ENCODE data around the gene ROR1.
A peak's percentile ranks its signal among the peaks of the same experiment; 100 is the strongest.

The ROR1 gene

DNA sequence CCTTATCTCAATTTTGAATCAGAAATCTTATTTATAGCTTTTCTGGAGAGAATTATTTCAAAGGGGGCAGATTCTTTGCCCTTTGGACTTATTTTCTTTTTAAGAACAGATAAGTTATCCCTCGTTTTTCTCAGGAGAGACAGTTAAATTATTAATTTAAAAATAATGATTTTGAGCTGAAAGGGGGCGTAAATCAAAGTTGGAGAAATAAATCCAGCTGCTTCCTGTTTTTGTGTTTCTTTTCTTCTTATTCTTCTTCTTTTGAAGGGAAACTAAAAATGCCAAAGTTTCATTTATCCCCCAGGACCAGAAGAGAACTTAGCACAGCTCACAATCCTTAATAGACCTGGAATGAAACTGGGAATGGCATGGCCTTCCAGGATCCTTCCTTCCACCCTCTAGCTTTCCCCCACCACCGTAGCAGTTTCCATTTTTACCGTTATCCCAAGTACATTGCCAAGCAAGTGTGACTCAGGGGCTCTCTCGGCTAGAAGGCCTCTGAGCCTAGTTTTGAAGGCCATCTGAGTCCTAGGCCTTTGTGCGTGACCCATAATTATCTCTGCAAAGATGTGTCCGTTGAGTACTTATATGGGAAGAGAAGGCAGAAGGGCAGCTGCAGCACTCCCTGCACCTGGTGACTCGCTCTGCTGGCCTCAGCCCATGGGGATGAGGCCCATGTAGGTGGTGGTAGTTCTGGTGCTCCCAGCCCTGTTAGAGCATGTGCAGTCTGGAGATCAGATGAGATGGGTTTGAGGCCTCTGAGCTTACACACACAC, 181.7 kb downstream of the ROR1 start:
- no peaks in the 10 kb centered on the region for H3K4me1 ChIP-seq (ENCODE audit: control insufficient read depth in 2 of 2, insufficient read depth in 2 of 2, low read length in 2 of 2)
- peaks cover 0 to 7% of the 10 kb centered on the region in 2 donors for H3K9me3 ChIP-seq (ENCODE audit: control insufficient read depth in 2 of 2, low read length in 2 of 2)
- H3K36me3 ChIP-seq (ENCODE audit: control insufficient read depth in 2 of 2, insufficient read depth in 2 of 2, low read length in 2 of 2): no peaks in the 10 kb centered on the region
- H3K27ac ChIP-seq (ENCODE audit: low read depth in 2 of 2, low read length in 2 of 2): no peak overlapping the region
- H3K9ac ChIP-seq (ENCODE audit: low read depth in 1 of 2, low read length in 2 of 2): no peak overlapping the region
- no peak overlapping the region for H3K4me3 ChIP-seq (ENCODE audit: low read length in 2 of 2)
- H3K27me3 ChIP-seq (ENCODE audit: control insufficient read depth in 2 of 2, insufficient read depth in 2 of 2, low read length in 2 of 2): no peaks in the 10 kb centered on the region

DNA sequence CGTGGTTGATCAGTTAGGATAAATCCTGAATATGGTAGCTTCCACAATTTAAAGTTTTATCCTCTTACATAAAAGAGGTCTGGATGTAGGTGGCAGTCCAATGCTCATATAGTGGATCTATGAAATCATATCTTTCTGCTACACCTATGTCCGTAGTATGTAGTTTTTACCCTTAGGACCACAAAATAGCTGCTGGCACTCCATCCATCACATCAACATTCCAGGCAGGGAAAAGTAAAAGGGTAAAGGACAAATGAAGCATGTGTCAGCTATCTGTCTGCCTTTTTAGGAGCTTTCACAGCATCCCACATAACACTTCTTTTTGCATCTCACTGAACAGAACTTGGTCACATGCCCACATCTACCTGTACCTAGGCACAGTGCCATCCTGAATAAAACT, 184.7 kb downstream of the ROR1 start:
- H3K27me3 ChIP-seq (ENCODE audit: control insufficient read depth in 2 of 2, insufficient read depth in 2 of 2, low read length in 2 of 2): no peaks in the 10 kb centered on the region
- peaks cover 0 to 7% of the 10 kb centered on the region in 2 donors for H3K9me3 ChIP-seq (ENCODE audit: control insufficient read depth in 2 of 2, low read length in 2 of 2)
- H3K4me1 ChIP-seq (ENCODE audit: control insufficient read depth in 2 of 2, insufficient read depth in 2 of 2, low read length in 2 of 2): no peaks in the 10 kb centered on the region
- no peak overlapping the region for H3K27ac ChIP-seq (ENCODE audit: low read depth in 2 of 2, low read length in 2 of 2)
- H3K4me3 ChIP-seq (ENCODE audit: low read length in 2 of 2): no peak overlapping the region
- H3K9ac ChIP-seq (ENCODE audit: low read depth in 1 of 2, low read length in 2 of 2): no peak overlapping the region
- H3K36me3 ChIP-seq (ENCODE audit: control insufficient read depth in 2 of 2, insufficient read depth in 2 of 2, low read length in 2 of 2): no peaks in the 10 kb centered on the region

DNA sequence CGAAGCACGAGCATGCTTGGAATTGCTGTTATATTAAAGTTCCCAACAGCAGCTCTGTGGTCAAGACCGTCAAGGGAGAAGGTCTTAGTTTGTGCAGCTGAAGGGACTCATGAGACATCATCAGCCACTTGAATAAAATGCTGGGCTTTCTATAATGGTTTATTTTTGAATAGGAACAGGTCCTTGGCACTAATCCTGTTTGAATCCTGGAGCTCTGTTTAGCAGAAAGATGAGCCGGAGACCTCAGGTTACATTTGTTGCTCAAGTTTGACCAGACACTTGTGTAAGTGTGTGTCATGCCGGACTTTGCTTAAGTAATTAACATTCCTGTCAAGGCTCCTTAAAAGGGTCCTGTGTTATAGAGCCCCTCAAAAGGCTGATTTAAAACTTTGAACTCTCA, 186.5 kb downstream of the ROR1 start:
- no peaks in the 10 kb centered on the region for H3K27me3 ChIP-seq (ENCODE audit: control insufficient read depth in 2 of 2, insufficient read depth in 2 of 2, low read length in 2 of 2)
- H3K9me3 ChIP-seq (ENCODE audit: control insufficient read depth in 2 of 2, low read length in 2 of 2): no peaks in the 10 kb centered on the region
- H3K36me3 ChIP-seq (ENCODE audit: control insufficient read depth in 2 of 2, insufficient read depth in 2 of 2, low read length in 2 of 2): no peaks in the 10 kb centered on the region
- H3K9ac ChIP-seq (ENCODE audit: low read depth in 1 of 2, low read length in 2 of 2): no peak overlapping the region
- H3K27ac ChIP-seq (ENCODE audit: low read depth in 2 of 2, low read length in 2 of 2): no peak overlapping the region
- H3K4me1 ChIP-seq (ENCODE audit: control insufficient read depth in 2 of 2, insufficient read depth in 2 of 2, low read length in 2 of 2): no peaks in the 10 kb centered on the region
- no peak overlapping the region for H3K4me3 ChIP-seq (ENCODE audit: low read length in 2 of 2)

DNA sequence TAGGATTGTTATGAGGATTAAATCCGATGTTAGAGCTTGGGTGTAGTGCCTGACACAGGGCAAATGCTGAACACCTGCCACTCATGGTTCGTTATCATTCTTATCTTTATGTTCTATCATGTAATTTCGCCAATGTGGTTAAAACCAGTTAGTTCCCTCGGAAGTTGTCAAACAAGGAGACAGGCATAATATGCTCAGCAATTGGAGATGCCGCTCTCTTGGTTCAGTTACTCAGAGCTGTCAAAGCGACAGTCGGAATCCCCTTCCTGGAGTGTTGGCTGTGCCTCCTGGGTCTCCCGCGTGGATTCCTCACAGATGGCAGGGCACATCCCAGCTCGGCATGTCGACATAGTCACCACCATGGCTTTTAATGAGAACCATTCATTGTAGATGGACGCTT, 192.2 kb downstream of the ROR1 start:
- Histone ChIP-seq H3K27me3 (ENCODE audit: control insufficient read depth in 2 of 2, insufficient read depth in 2 of 2, low read length in 2 of 2) (no peaks in the 10 kb centered on the region), H3K9me3 (ENCODE audit: control insufficient read depth in 2 of 2, low read length in 2 of 2) (no peaks in the 10 kb centered on the region), H3K4me3 (ENCODE audit: low read length in 2 of 2) (peak overlapping the region in 1 of 2 donors; percentile 12), H3K36me3 (ENCODE audit: control insufficient read depth in 2 of 2, insufficient read depth in 2 of 2, low read length in 2 of 2) (no peaks in the 10 kb centered on the region), H3K9ac (ENCODE audit: low read depth in 1 of 2, low read length in 2 of 2) (no peak overlapping the region), H3K4me1 (ENCODE audit: control insufficient read depth in 2 of 2, insufficient read depth in 2 of 2, low read length in 2 of 2) (peaks cover 5 to 6% of the 10 kb centered on the region in 2 donors), H3K27ac (ENCODE audit: low read depth in 2 of 2, low read length in 2 of 2) (no peak overlapping the region)

DNA sequence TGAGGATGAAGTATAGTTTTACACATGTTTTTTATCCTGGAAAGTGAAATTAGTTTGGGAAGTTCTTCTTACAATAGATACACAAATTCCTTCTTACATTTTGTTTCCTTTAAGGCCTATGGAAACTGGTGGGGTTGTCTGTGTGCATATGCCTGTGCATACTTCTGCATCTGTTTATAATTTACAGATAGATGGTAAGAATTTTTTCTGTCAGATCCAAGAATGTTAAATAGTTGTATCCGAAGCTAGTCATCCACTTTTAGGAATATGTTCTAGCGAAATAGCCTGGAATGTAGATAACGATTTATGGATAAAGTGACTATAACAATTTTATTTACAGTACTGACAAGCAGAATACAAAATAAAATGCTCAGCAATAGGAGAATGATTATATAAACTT, 194.1 kb downstream of the ROR1 start:
- Histone ChIP-seq H3K9ac (ENCODE audit: low read depth in 1 of 2, low read length in 2 of 2) (no peak overlapping the region), H3K4me3 (ENCODE audit: low read length in 2 of 2) (no peak overlapping the region), H3K27me3 (ENCODE audit: control insufficient read depth in 2 of 2, insufficient read depth in 2 of 2, low read length in 2 of 2) (no peaks in the 10 kb centered on the region), H3K4me1 (ENCODE audit: control insufficient read depth in 2 of 2, insufficient read depth in 2 of 2, low read length in 2 of 2) (peaks cover 5 to 6% of the 10 kb centered on the region in 2 donors), H3K36me3 (ENCODE audit: control insufficient read depth in 2 of 2, insufficient read depth in 2 of 2, low read length in 2 of 2) (no peaks in the 10 kb centered on the region), H3K27ac (ENCODE audit: low read depth in 2 of 2, low read length in 2 of 2) (no peak overlapping the region), H3K9me3 (ENCODE audit: control insufficient read depth in 2 of 2, low read length in 2 of 2) (no peaks in the 10 kb centered on the region)

DNA sequence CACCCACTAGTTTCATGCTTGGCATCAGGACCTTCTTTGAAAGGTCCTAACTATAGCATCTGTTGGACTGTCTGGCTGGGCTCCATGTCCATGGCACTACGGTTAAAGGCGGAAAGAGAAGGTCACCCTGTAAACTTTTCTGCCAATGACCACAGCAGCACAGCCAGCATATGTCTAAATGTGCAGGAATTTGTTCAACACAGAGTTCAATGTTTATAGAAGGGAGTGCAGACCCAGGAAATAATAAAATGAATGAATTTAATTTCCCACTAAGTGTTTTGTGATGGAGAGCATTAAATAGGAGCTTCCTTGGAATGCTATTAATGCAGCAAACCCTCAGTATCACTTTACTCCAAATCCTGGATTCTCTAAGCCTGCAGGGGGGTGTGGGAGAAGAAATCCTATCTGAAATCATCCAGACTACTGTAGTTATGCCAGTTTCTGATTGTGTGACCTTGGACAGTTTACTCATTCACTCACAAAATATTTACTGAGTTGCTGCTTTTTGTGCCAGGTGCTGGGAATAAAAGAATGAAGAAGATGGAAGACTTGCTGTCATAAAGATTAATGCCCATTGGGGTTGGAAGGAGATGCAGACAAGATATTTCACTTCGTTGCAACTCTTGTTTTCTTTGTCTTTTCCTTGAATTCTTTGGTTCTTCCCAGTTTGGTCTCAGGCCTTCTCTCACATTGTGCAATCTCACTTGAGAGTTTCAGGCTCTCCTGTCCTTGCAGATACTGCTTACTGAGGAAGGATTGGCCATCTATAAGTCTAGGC, 195.0 kb downstream of the ROR1 start:
- no peaks in the 10 kb centered on the region for H3K27me3 ChIP-seq (ENCODE audit: control insufficient read depth in 2 of 2, insufficient read depth in 2 of 2, low read length in 2 of 2)
- no peak overlapping the region for H3K4me3 ChIP-seq (ENCODE audit: low read length in 2 of 2)
- no peak overlapping the region for H3K9ac ChIP-seq (ENCODE audit: low read depth in 1 of 2, low read length in 2 of 2)
- H3K27ac ChIP-seq (ENCODE audit: low read depth in 2 of 2, low read length in 2 of 2): no peak overlapping the region
- no peaks in the 10 kb centered on the region for H3K9me3 ChIP-seq (ENCODE audit: control insufficient read depth in 2 of 2, low read length in 2 of 2)
- H3K36me3 ChIP-seq (ENCODE audit: control insufficient read depth in 2 of 2, insufficient read depth in 2 of 2, low read length in 2 of 2): no peaks in the 10 kb centered on the region
- H3K4me1 ChIP-seq (ENCODE audit: control insufficient read depth in 2 of 2, insufficient read depth in 2 of 2, low read length in 2 of 2): peaks cover 5 to 6% of the 10 kb centered on the region in 2 donors

DNA sequence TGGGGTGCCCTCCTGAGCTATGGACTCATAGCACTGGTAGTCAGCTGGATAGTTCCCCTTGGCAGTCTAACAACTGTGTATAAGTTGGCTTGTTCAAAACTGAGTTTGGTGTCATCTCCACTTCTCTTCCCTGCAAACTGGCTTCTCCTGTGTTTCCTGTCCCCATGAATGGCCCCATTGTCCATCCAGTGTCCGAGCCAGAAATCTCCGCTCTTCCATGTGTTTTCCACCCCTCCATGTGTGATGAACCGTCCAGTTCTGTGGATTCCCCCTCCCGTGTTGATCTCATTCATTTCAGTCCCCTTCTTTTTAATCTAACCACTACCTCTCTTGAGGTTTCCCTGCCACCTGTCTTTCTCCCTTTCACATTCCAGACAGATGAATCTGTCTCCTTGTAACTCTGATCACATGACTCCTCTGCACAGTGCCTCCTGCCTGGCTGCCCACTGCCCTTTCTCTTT, 195.7 kb downstream of the ROR1 start:
- Histone ChIP-seq H3K4me1 (ENCODE audit: control insufficient read depth in 2 of 2, insufficient read depth in 2 of 2, low read length in 2 of 2) (peaks cover 5 to 6% of the 10 kb centered on the region in 2 donors), H3K4me3 (ENCODE audit: low read length in 2 of 2) (no peak overlapping the region), H3K9me3 (ENCODE audit: control insufficient read depth in 2 of 2, low read length in 2 of 2) (no peaks in the 10 kb centered on the region), H3K27ac (ENCODE audit: low read depth in 2 of 2, low read length in 2 of 2) (no peak overlapping the region), H3K27me3 (ENCODE audit: control insufficient read depth in 2 of 2, insufficient read depth in 2 of 2, low read length in 2 of 2) (no peaks in the 10 kb centered on the region), H3K9ac (ENCODE audit: low read depth in 1 of 2, low read length in 2 of 2) (no peak overlapping the region), H3K36me3 (ENCODE audit: control insufficient read depth in 2 of 2, insufficient read depth in 2 of 2, low read length in 2 of 2) (no peaks in the 10 kb centered on the region)

DNA sequence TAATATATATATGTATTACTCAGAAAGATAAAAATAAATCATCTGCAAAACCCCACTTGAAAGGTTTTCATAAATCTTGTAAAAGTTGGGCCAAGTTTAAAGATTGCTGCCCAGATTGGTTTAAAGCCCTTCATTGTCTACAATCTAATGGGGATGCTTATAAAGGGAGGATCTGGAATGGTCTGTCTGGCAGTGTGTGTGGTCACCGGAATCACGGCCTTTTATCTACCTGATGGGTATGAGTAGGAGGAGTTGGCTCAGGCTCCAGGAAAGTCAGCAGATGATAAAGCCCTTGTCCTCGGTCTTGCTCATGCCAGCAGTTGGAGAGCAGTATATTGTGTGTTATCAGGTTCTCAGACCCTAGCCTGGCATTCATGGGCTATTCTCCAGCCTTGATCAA, 197.7 kb downstream of the ROR1 start:
- Histone ChIP-seq H3K4me3 (ENCODE audit: low read length in 2 of 2) (no peak overlapping the region), H3K9ac (ENCODE audit: low read depth in 1 of 2, low read length in 2 of 2) (no peak overlapping the region), H3K9me3 (ENCODE audit: control insufficient read depth in 2 of 2, low read length in 2 of 2) (no peaks in the 10 kb centered on the region), H3K36me3 (ENCODE audit: control insufficient read depth in 2 of 2, insufficient read depth in 2 of 2, low read length in 2 of 2) (no peaks in the 10 kb centered on the region), H3K27me3 (ENCODE audit: control insufficient read depth in 2 of 2, insufficient read depth in 2 of 2, low read length in 2 of 2) (no peaks in the 10 kb centered on the region), H3K4me1 (ENCODE audit: control insufficient read depth in 2 of 2, insufficient read depth in 2 of 2, low read length in 2 of 2) (no peaks in the 10 kb centered on the region), H3K27ac (ENCODE audit: low read depth in 2 of 2, low read length in 2 of 2) (no peak overlapping the region)

DNA sequence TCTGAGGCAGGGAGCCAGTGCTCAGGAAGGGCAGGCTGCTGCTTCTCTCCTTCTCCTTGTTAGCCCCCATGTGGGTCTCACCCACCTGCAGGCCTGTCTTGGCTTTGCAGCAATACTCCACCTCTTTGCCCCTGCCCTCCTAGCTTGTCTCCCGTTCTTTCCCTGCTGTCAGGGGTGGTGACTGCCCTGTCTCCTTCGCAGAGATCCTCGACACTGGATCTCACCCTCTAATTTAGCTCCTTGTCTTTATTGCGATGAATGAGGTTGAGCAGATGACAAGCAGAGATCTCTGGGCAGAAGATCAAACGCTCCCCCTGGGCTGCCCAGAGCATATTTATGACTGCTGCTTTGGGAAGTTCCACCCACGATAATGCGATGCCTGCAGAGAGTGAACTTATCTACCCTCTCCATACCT, 199.2 kb downstream of the ROR1 start:
- Histone ChIP-seq H3K9me3 (ENCODE audit: control insufficient read depth in 2 of 2, low read length in 2 of 2) (no peaks in the 10 kb centered on the region), H3K36me3 (ENCODE audit: control insufficient read depth in 2 of 2, insufficient read depth in 2 of 2, low read length in 2 of 2) (no peaks in the 10 kb centered on the region), H3K9ac (ENCODE audit: low read depth in 1 of 2, low read length in 2 of 2) (no peak overlapping the region), H3K4me3 (ENCODE audit: low read length in 2 of 2) (no peak overlapping the region), H3K27ac (ENCODE audit: low read depth in 2 of 2, low read length in 2 of 2) (no peak overlapping the region), H3K4me1 (ENCODE audit: control insufficient read depth in 2 of 2, insufficient read depth in 2 of 2, low read length in 2 of 2) (no peaks in the 10 kb centered on the region), H3K27me3 (ENCODE audit: control insufficient read depth in 2 of 2, insufficient read depth in 2 of 2, low read length in 2 of 2) (no peaks in the 10 kb centered on the region)

DNA sequence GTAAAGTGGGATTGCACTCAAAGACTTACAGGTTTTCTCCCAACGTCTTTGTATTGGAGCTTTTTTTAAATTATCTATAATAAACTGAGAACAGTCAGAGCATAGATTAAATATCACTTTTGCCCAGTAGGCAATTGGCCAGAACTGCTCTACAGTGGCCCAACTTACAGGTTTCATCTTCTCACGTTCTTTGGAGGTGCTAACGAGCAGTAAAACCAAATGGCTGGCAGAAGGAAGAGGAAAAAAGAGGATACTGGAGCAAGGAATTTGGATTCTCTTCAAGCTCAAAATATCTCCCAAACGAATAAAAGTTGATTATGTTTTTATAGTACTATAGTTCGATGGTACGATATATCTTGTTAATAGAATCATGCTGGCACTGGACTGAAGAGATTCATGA, 201.1 kb downstream of the ROR1 start:
- Histone ChIP-seq H3K4me1 (ENCODE audit: control insufficient read depth in 2 of 2, insufficient read depth in 2 of 2, low read length in 2 of 2) (no peaks in the 10 kb centered on the region), H3K27me3 (ENCODE audit: control insufficient read depth in 2 of 2, insufficient read depth in 2 of 2, low read length in 2 of 2) (no peaks in the 10 kb centered on the region), H3K27ac (ENCODE audit: low read depth in 2 of 2, low read length in 2 of 2) (no peak overlapping the region), H3K9me3 (ENCODE audit: control insufficient read depth in 2 of 2, low read length in 2 of 2) (no peaks in the 10 kb centered on the region), H3K4me3 (ENCODE audit: low read length in 2 of 2) (no peak overlapping the region), H3K36me3 (ENCODE audit: control insufficient read depth in 2 of 2, insufficient read depth in 2 of 2, low read length in 2 of 2) (no peaks in the 10 kb centered on the region), H3K9ac (ENCODE audit: low read depth in 1 of 2, low read length in 2 of 2) (no peak overlapping the region)

Data from mucosa of rectum (tissue), 2 donors.